Liver (tissue), 9 donors: ENCODE data around the gene SH3PXD2A. TPM values are rescaled to one million over a fixed set of nuclear protein-coding genes. Genes with fewer than 3 reads are reported as not detected.

Source experiments
- DNase-seq: peaks from one replicate; pipeline ENCODE4 v3.0.0-alpha.2; 2017; ENCODE audit warnings: low spot score
- H3K27ac ChIP-seq, 2 donors: one replicate each; pipeline ENCODE4 v1.7.0; 2013; ENCODE audit warnings: inconsistent platforms in 2 of 2, low read length in 2 of 2, control low read depth in 1 of 2, low read depth in 1 of 2, mild to moderate bottlenecking in 1 of 2
- H3K27me3 ChIP-seq, 4 donors: one replicate each; pipeline versions ENCODE4 v1.6.1 to v1.7.0; 2013; ENCODE audit warnings: low read length in 3 of 4, inconsistent platforms in 1 of 4, mild to moderate bottlenecking in 1 of 4, moderate library complexity in 1 of 4; ENCODE audit not compliant: control insufficient read depth in 4 of 4, insufficient read depth in 4 of 4
- H3K36me3 ChIP-seq, 4 donors: one replicate each; pipeline versions ENCODE4 v1.6.1 to v1.7.0; 2013; ENCODE audit warnings: low read length in 3 of 4, mild to moderate bottlenecking in 3 of 4, low read depth in 1 of 4, moderate library complexity in 1 of 4; ENCODE audit not compliant: control insufficient read depth in 4 of 4, insufficient read depth in 3 of 4
- H3K4me1 ChIP-seq, 4 donors: one replicate each; pipeline versions ENCODE4 v1.6.1 to v1.7.0; 2013; ENCODE audit warnings: low read length in 3 of 4, mild to moderate bottlenecking in 3 of 4, moderate library complexity in 1 of 4; ENCODE audit not compliant: control insufficient read depth in 4 of 4, insufficient read depth in 4 of 4
- H3K4me3 ChIP-seq, 3 donors: one replicate each; pipeline versions ENCODE4 v1.6.1 to v1.7.0; 2013; ENCODE audit warnings: low read length in 3 of 3, control low read depth in 1 of 3, low read depth in 1 of 3, mild to moderate bottlenecking in 1 of 3
- H3K9ac ChIP-seq, 2 donors: one replicate each; pipeline ENCODE4 v1.7.0; 2013; ENCODE audit warnings: low read length in 2 of 2, mild to moderate bottlenecking in 2 of 2, moderate library complexity in 2 of 2, control low read depth in 1 of 2, low read depth in 1 of 2
- H3K9me3 ChIP-seq, 4 donors: one replicate each; pipeline versions ENCODE4 v1.6.1 to v1.7.0; 2013; ENCODE audit warnings: low read length in 3 of 4; ENCODE audit not compliant: control insufficient read depth in 4 of 4
- EGR1 ChIP-seq, 2 donors: IDR thresholded peaks; 2 replicates each; pipeline ENCODE4 v1.6.1; 2016 to 2018; ENCODE audit warnings: antibody characterized with exemption in 2 of 2, low read depth in 2 of 2
- FOXA1 ChIP-seq: IDR thresholded peaks from 2 replicates; pipeline ENCODE4 v1.6.1; 2016; ENCODE audit warnings: antibody characterized with exemption
- FOXA2 ChIP-seq: IDR thresholded peaks from 2 replicates; pipeline ENCODE4 v1.6.1; 2016; ENCODE audit warnings: antibody characterized with exemption
- GABPA ChIP-seq, 2 donors: IDR thresholded peaks in 1 of 2; conservative IDR thresholded peaks in 1 of 2; 2 replicates each; pipeline ENCODE4 v1.6.1; 2016; ENCODE audit warnings: antibody characterized with exemption in 2 of 2, mild to moderate bottlenecking in 1 of 2, moderate library complexity in 1 of 2
- HNF4G ChIP-seq: IDR thresholded peaks from 2 replicates; pipeline ENCODE4 v1.6.1; 2016; ENCODE audit warnings: antibody characterized with exemption
- JUND ChIP-seq, 2 donors: IDR thresholded peaks; 2 replicates each; pipeline ENCODE4 v1.6.1; 2016; ENCODE audit warnings: antibody characterized with exemption in 2 of 2
- NR2F2 ChIP-seq: IDR thresholded peaks from 2 replicates; pipeline ENCODE4 v1.6.1; 2016; ENCODE audit warnings: antibody characterized with exemption
- RXRA ChIP-seq, 2 donors: IDR thresholded peaks; 2 replicates each; pipeline ENCODE4 v1.6.1; 2017 to 2018; ENCODE audit warnings: antibody characterized with exemption in 2 of 2, mild to moderate bottlenecking in 1 of 2
- TAF1 ChIP-seq: conservative IDR thresholded peaks from 2 replicates; pipeline ENCODE4 v1.6.1; 2016; ENCODE audit warnings: antibody characterized with exemption, mild to moderate bottlenecking
- YY1 ChIP-seq: IDR thresholded peaks from 2 replicates; pipeline ENCODE4 v1.6.1; 2016; ENCODE audit warnings: antibody characterized with exemption, mild to moderate bottlenecking
- WGBS: extraction: QIAGEN DNeasy Blood & Tissue Kit; methylation state at CpG from one replicate; pipeline ENCODE4 v1.1.7; 2013; 5-methylcytosine and 5-hydroxymethylcytosine counted together
- polyA plus RNA-seq, 2 donors: library from polyadenylated mRNA; stranded (reverse) in 1 of 2; unstranded in 1 of 2; fragments of 200-250 nt in 1 of 2; fragments of >200 nt in 1 of 2; fragmentation: Nextera tagmentation in 1 of 2; extraction: Ambion mirVana in 1 of 2; gene quantifications; one replicate each; pipeline versions ENCODE4 v1.2.1 to v1.2.3, GENCODE V29; 2013 to 2015
- total RNA-seq, 2 donors: library from RNA; depleted of rRNA; stranded (reverse); fragments of >200 nt; gene quantifications; one replicate each; pipeline ENCODE4 v1.2.3, GENCODE V29; 2014
- TF ChIP-seq, protein P1 (sequence below): IDR thresholded peaks from 2 replicates; pipeline ENCODE4 v1.6.1; 2016; ENCODE audit warnings: antibody characterized with exemption
- TF ChIP-seq, protein P2 (sequence below): IDR thresholded peaks from 2 replicates; pipeline ENCODE4 v1.6.1; 2016; ENCODE audit warnings: antibody characterized with exemption
- TF ChIP-seq, protein P3 (sequence below): IDR thresholded peaks from 2 replicates; pipeline ENCODE4 v1.6.1; 2016; ENCODE audit warnings: antibody characterized with exemption
- TF ChIP-seq, protein P4 (sequence below): IDR thresholded peaks from 2 replicates; pipeline ENCODE4 v1.6.1; 2016; ENCODE audit warnings: antibody characterized with exemption, mild to moderate bottlenecking
- donor health status: healthy.
- donor health status: healthy.
- donor health status: healthy.
- donor health status: healthy.
- donor health status: healthy.

The SH3PXD2A gene
- total and polyA plus RNA-seq, 4 donors, result 0.82 to 5.5 (median 3.9) TPM

DNA sequence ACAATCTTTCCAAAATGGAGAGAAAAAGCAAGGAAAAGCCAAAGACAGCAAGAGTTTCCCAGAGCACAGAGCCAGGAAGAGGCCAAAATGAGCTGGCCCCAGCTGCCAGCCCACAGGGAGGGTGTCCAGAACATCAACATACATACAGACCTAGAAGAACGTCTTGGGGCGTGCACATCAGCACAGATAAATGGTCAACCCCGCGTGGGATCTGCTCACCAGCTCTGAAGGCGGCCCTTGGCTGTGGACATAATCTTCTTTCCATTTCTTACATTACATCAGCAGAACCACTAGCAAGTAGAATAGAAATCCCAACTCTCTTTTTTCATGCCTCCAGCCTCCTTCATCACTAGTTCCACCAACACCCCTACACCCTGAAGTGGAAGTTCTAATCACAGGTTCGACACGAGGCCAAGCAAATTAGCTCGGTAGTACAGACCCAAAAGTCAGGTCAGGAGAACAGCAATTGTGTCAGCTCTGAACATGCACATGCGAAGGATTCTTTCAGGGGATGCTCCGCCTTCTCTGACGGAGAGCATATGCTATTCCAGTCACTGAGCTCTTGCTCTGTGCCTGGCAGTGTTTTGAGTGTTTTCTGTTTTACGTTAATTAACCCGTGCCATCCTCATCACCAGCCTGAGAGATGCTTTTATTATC is 16.4 kb downstream of the SH3PXD2A start:
- Histone ChIP-seq H3K4me3 (no peak overlapping the region), H3K4me1 (peaks cover 12 to 23% (median 18%) of the 10 kb centered on the region in 4 donors), H3K27me3 (no peaks in the 10 kb centered on the region), H3K9ac (no peak overlapping the region), H3K9me3 (no peaks in the 10 kb centered on the region), H3K27ac (no peak overlapping the region), H3K36me3 (no peaks in the 10 kb centered on the region)
- WGBS, result 92% methylated on average over 13 of the region's 13 CpGs
- no peak for DNase-seq
- TF ChIP-seq, protein P1, sequence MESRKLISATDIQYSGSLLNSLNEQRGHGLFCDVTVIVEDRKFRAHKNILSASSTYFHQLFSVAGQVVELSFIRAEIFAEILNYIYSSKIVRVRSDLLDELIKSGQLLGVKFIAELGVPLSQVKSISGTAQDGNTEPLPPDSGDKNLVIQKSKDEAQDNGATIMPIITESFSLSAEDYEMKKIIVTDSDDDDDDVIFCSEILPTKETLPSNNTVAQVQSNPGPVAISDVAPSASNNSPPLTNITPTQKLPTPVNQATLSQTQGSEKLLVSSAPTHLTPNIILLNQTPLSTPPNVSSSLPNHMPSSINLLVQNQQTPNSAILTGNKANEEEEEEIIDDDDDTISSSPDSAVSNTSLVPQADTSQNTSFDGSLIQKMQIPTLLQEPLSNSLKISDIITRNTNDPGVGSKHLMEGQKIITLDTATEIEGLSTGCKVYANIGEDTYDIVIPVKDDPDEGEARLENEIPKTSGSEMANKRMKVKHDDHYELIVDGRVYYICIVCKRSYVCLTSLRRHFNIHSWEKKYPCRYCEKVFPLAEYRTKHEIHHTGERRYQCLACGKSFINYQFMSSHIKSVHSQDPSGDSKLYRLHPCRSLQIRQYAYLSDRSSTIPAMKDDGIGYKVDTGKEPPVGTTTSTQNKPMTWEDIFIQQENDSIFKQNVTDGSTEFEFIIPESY, result no peak
- no peak for TF ChIP-seq EGR1 (IDR thresholded peaks at IDR 0.05; ENCODE audit: low read depth in 2 of 2)
- no peak for TF ChIP-seq GABPA (IDR thresholded peaks at IDR 0.05 in 1 of 2, conservative IDR thresholded peaks at IDR 0.05 in 1 of 2)
- TF ChIP-seq, protein P2, sequence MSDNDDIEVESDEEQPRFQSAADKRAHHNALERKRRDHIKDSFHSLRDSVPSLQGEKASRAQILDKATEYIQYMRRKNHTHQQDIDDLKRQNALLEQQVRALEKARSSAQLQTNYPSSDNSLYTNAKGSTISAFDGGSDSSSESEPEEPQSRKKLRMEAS, result no peak
- no peak for TF ChIP-seq HNF4G
- TF ChIP-seq TAF1, result no peak
- TF ChIP-seq RXRA (IDR thresholded peaks at IDR 0.05), result no peak
- no peak for TF ChIP-seq JUND (IDR thresholded peaks at IDR 0.05)

DNA sequence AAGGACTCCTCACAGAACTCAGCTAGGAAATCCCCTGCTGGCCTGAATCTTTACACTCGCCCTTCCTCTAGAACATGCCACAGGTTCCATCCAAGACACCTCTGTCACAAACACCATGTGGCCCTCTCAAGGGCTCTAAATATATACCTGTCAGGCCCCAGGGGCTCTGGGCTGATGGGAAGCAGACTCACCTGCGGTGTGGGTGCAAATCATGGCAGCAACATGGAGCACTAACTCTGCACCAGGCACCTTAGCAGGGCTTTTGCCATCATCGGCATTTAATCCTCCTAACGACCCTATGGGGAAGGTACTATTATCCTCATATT is 17.3 kb downstream of the SH3PXD2A start:
- H3K9ac ChIP-seq, result no peak overlapping the region
- H3K27me3 ChIP-seq, result no peaks in the 10 kb centered on the region
- DNase-seq, result no peak
- no peaks in the 10 kb centered on the region for H3K36me3 ChIP-seq
- H3K4me1 ChIP-seq, result peaks cover 12 to 28% (median 21%) of the 10 kb centered on the region in 4 donors
- WGBS, result 89% methylated on average over 4 of the region's 4 CpGs
- H3K4me3 ChIP-seq, result no peak overlapping the region
- H3K27ac ChIP-seq, result no peak overlapping the region
- TF ChIP-seq GABPA (IDR thresholded peaks at IDR 0.05 in 1 of 2, conservative IDR thresholded peaks at IDR 0.05 in 1 of 2) (no peak), RXRA (IDR thresholded peaks at IDR 0.05) (no peak), EGR1 (IDR thresholded peaks at IDR 0.05; ENCODE audit: low read depth in 2 of 2) (no peak), NR2F2 (no peak), FOXA1 (no peak), FOXA2 (no peak), YY1 (no peak), HNF4G (no peak), TAF1 (no peak)
- TF ChIP-seq, protein P1, result no peak
- TF ChIP-seq, protein P3, sequence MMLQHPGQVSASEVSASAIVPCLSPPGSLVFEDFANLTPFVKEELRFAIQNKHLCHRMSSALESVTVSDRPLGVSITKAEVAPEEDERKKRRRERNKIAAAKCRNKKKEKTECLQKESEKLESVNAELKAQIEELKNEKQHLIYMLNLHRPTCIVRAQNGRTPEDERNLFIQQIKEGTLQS, result no peak
- TF ChIP-seq, protein P2, result no peak
- TF ChIP-seq, protein P4, sequence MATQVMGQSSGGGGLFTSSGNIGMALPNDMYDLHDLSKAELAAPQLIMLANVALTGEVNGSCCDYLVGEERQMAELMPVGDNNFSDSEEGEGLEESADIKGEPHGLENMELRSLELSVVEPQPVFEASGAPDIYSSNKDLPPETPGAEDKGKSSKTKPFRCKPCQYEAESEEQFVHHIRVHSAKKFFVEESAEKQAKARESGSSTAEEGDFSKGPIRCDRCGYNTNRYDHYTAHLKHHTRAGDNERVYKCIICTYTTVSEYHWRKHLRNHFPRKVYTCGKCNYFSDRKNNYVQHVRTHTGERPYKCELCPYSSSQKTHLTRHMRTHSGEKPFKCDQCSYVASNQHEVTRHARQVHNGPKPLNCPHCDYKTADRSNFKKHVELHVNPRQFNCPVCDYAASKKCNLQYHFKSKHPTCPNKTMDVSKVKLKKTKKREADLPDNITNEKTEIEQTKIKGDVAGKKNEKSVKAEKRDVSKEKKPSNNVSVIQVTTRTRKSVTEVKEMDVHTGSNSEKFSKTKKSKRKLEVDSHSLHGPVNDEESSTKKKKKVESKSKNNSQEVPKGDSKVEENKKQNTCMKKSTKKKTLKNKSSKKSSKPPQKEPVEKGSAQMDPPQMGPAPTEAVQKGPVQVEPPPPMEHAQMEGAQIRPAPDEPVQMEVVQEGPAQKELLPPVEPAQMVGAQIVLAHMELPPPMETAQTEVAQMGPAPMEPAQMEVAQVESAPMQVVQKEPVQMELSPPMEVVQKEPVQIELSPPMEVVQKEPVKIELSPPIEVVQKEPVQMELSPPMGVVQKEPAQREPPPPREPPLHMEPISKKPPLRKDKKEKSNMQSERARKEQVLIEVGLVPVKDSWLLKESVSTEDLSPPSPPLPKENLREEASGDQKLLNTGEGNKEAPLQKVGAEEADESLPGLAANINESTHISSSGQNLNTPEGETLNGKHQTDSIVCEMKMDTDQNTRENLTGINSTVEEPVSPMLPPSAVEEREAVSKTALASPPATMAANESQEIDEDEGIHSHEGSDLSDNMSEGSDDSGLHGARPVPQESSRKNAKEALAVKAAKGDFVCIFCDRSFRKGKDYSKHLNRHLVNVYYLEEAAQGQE, result no peak
- no peaks in the 10 kb centered on the region for H3K9me3 ChIP-seq
